Esophagus muscularis mucosa (tissue), 4 donors: ENCODE results near the gene SRPK3.

Experiments used
- CTCF ChIP-seq, 3 experiments: fragments of 200-600 bp in 2 of 3; fragments of 450-650 bp in 1 of 3; sonication (generic) in 2 of 3; IDR thresholded peaks; one replicate each; pipeline ENCODE4 v1.5.1; 2017 to 2019; ENCODE audit warnings: antibody characterized with exemption in 3 of 3, mild to moderate bottlenecking in 2 of 3, moderate library complexity in 1 of 3
- EP300 ChIP-seq: sonication (generic); formaldehyde crosslinking; IDR thresholded peaks from one replicate; pipeline ENCODE4 v1.6.1; 2017; ENCODE audit warnings: antibody characterized with exemption
- POLR2A ChIP-seq: fragments of 450-650 bp; IDR thresholded peaks from one replicate; pipeline ENCODE4 v1.6.1; 2017; ENCODE audit warnings: antibody characterized with exemption, moderate library complexity, mild to moderate bottlenecking, low read depth
- POLR2AphosphoS5 ChIP-seq, 2 donors: sonication (generic); formaldehyde crosslinking; IDR thresholded peaks; one replicate each; pipeline ENCODE4 v1.6.1; 2017; ENCODE audit warnings: antibody characterized with exemption in 2 of 2

GRCh38 chrX:153775293-153776119 lies 5.3 kb upstream of the SRPK3 start:
- TF ChIP-seq CTCF (IDR thresholded peaks at IDR 0.05) (no peak), POLR2A (no peak), POLR2AphosphoS5 (IDR thresholded peaks at IDR 0.05) (no peak), EP300 (no peak)
